NCI-H2227 (cell line): ENCODE results near the gene GPR45.

Source experiments
- DNase-seq: peaks from one replicate; lab custom pipeline; 2025; ENCODE audit not compliant: unreplicated experiment; lab: John Stamatoyannopoulos, UW

GPR45 gene

DNA sequence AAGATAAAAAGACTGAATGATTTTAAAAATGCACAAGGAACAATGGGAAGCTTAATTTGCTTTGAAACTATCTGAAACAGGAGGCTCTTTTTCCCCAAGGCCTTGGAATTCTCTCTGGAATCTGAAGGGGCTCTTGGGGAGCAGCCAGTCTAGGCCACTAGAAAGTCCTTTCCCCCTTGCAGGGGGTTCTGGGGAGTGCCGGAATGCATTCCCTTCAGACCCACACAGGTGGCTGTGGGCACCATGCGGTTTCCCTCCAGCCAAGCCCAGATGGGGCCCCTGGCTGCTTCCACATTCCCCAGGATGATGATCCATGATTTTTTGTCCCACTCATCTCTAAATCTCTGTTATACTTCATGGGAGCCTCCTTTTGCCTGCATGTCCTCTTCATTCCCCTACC lies 10.7 kb downstream of the GPR45 start:
- no peak for DNase-seq

- no peak for DNase-seq
These were observed 13.1 kb downstream of the GPR45 start for GRCh38 chr2:105254531-105255210.

DNA sequence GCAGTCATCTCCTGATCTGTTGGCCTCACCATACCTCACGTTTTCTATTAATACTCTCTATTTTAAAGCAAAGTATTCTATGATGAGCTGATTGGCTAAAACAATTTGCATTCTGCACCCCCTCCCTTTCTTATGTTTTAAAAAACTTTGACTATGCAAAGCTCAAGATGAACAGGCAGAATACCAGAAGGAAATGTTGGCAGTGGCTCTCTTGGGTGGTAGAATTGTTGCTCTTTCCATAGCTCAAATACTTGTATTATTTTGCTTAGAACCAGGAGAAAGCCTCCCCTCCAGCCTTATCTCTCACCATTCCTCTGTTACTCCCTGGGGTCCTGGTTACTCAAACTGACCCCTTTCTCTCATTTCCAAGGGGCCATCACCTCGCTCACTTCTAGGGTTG lies 14.4 kb downstream of the GPR45 start:
- DNase-seq, result no peak

GRCh38 chr2:105256431-105257047 lies 15.0 kb downstream of the GPR45 start:
- DNase-seq, result no peak

GRCh38 chr2:105257981-105258380 lies 16.4 kb downstream of the GPR45 start:
- no peak for DNase-seq

- DNase-seq, result peak; percentile 87
These were observed 17.4 kb downstream of the GPR45 start for GRCh38 chr2:105258835-105259350.

DNA sequence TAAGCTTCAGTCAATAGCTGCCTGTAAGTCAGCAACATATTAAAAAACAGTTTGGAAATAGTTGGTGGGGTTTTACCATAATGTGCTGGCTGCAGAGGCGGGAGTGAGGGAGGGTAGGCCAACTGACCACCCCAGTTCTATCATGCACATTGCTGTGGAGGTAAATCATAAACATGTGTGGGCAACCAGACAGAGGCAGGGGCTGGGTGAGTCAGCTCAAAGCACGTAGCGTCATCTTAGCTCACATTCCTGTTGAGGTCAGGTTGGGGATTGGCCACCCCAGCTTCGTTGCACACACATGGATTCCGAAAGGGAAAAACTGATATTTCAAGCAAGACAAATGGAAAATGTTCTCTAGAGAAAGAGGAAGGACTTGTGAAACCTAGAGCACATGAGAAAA lies 19.5 kb downstream of the GPR45 start:
- DNase-seq, result no peak

DNA sequence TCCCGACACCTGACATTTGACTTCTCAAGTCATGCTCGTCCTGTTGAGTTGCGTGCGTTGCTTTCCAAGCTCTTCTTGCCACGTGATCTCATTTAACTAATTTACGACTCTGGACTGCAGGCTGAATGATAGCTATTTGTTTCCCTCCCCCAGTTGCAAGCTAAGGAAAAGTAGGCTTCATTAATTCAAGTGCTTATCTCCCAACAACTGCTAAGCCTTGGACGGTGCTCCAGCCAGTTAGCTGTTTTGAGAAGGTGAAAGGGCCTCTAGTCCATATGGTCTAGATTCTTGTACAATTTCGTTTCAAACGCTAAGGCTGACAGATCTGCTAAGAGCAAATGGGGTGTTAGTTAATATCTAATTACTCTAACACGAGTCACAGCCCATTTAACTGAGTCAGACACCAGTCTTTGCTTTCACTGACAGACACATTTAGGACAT lies 21.1 kb downstream of the GPR45 start:
- no peak for DNase-seq

- no peak for DNase-seq
These were observed 27.9 kb downstream of the GPR45 start for GRCh38 chr2:105269426-105269825.

GRCh38 chr2:105271393-105272045 lies 30.0 kb downstream of the GPR45 start:
- no peak for DNase-seq

GRCh38 chr2:105272176-105272575 lies 30.6 kb downstream of the GPR45 start:
- no peak for DNase-seq

GRCh38 chr2:105274046-105274445 lies 32.5 kb downstream of the GPR45 start:
- DNase-seq, result no peak

GRCh38 chr2:105278654-105279053 lies 37.1 kb downstream of the GPR45 start:
- DNase-seq, result no peak

- no peak for DNase-seq
These were observed 37.6 kb downstream of the GPR45 start for GRCh38 chr2:105279126-105279525.

GRCh38 chr2:105280281-105280680 lies 38.7 kb downstream of the GPR45 start:
- DNase-seq, result no peak

DNA sequence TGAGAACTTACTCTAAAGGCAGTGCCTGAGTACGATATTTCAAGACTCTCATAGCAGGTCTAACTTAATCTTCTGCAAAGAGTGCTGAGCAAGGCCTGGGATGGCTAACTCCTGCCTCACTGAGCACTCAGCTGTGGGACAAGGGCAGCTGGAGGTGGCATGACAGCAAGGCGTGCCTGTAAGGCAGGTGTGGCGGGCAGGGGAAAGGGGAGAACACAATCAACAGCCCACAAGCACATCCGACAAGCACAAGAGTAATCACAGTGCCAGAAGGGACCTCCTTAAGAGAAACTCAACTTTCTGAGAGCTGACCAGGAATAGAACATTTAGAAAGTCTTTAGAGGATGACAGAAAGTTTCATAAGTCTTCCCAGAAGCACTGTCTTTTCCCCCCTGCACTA lies 42.0 kb downstream of the GPR45 start:
- DNase-seq, result no peak

- DNase-seq, result peak; percentile 5
These were observed 46.1 kb downstream of the GPR45 start for GRCh38 chr2:105287692-105288091.

GRCh38 chr2:105288133-105288532 lies 46.6 kb downstream of the GPR45 start:
- no peak for DNase-seq

DNA sequence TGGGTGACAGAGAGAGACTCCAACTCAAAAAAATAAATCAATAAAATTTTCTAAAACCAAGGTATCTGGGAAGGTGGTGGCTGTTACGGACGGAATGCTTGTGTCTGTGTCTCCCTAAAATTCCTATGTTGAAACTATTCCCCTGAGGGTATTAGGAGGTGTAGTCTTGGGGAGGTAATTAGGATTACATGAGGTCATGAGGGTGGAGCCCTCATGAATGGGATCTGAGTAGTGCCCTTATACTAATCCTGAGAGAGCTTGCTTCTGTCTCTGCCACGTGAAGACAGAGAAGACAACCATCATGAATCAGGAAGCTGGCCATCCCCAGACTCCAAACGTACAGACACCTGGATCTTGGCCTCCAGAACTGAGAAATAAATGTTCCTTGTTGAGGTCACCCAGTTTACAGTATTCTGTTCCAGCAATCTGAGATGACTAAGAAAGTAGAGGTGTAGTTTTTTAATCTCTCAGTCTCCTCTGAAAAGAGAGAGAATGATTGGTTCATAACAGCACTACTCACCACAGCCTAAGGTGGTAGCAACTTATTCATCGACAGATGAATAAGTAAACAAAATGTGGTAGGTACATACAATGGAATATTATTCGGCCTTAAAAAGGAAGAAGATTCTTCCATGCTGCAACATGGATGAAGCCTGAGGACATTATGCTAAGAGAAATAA lies 49.6 kb downstream of the GPR45 start:
- DNase-seq, result no peak

GRCh38 chr2:105291981-105292380 lies 50.4 kb downstream of the GPR45 start:
- no peak for DNase-seq
